ENCODE measurements around the gene PUSL1. TPM values are rescaled to one million over a fixed set of nuclear protein-coding genes. Genes with fewer than 3 reads are reported as not detected.

The PUSL1 gene
- total and polyA plus RNA-seq, 2 of the 13 experiments (the other 11 are each of a cell fraction or from before 2014, with no cell fraction given) = 8.3 to 22.2 TPM

DNA sequence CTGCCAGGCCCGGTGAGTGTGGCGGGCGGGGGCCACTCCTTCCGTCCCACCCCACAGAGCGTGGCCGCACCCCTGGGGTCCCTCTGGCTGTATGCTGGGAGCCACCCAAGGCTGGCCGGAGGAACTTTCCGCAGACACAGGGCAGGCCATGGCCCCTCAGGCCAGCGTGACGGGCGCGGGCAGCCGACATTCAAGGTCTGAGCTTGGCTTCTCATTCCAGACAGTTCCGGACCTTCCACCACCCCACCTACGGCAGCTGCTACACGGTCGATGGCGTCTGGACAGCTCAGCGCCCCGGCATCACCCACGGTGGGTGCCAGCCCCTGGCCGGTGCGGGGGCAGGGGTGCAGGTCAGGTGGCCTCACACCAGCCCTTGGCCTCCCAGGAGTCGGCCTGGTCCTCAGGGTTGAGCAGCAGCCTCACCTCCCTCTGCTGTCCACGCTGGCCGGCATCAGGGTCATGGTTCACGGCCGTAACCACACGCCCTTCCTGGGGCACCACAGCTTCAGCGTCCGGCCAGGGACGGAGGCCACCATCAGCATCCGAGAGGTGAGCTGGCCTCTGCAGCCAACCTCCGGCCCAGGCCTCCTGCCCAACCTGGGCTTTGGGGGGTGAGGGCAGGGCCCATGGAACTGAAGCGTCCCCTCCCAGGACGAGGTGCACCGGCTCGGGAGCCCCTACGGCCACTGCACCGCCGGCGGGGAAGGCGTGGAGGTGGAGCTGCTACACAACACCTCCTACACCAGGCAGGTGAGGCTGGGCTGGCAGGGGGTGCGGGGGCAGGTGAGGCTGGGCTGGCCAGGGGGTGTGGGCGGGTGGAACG lies 20.9 kb upstream of the PUSL1 start (continued):
- TF ChIP-seq ZNF558 (CRISPR knock-in tag; IDR thresholded peaks at IDR 0.05; ENCODE audit: borderline replicate concordance) = no peak
- TF ChIP-seq ZC3H13 (CRISPR knock-in tag; IDR thresholded peaks at IDR 0.05) = no peak
- TF ChIP-seq ZNF780A (CRISPR knock-in tag; IDR thresholded peaks at IDR 0.05) = no peak
- TF ChIP-seq SMAD1 (CRISPR knock-in tag; IDR thresholded peaks at IDR 0.05; ENCODE audit: borderline replicate concordance, low read depth) = no peak
- TF ChIP-seq CENPX (CRISPR knock-in tag; IDR thresholded peaks at IDR 0.05) = no peak
- TF ChIP-seq TCF7 (IDR thresholded peaks at IDR 0.05; ENCODE audit: low read depth) = no peak
- no peak for TF ChIP-seq ZNF256 (CRISPR knock-in tag; conservative IDR thresholded peaks at IDR 0.05)
- TF ChIP-seq, protein P1, sequence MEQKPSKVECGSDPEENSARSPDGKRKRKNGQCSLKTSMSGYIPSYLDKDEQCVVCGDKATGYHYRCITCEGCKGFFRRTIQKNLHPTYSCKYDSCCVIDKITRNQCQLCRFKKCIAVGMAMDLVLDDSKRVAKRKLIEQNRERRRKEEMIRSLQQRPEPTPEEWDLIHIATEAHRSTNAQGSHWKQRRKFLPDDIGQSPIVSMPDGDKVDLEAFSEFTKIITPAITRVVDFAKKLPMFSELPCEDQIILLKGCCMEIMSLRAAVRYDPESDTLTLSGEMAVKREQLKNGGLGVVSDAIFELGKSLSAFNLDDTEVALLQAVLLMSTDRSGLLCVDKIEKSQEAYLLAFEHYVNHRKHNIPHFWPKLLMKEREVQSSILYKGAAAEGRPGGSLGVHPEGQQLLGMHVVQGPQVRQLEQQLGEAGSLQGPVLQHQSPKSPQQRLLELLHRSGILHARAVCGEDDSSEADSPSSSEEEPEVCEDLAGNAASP (CRISPR knock-in tag; IDR thresholded peaks at IDR 0.05; ENCODE audit: borderline replicate concordance) = peak; percentile 29; the same call in 1 of the 2 replicates
- TF ChIP-seq ZNF615 (CRISPR knock-in tag; IDR thresholded peaks at IDR 0.05; ENCODE audit: borderline replicate concordance) = no peak
- TF ChIP-seq, protein P2, sequence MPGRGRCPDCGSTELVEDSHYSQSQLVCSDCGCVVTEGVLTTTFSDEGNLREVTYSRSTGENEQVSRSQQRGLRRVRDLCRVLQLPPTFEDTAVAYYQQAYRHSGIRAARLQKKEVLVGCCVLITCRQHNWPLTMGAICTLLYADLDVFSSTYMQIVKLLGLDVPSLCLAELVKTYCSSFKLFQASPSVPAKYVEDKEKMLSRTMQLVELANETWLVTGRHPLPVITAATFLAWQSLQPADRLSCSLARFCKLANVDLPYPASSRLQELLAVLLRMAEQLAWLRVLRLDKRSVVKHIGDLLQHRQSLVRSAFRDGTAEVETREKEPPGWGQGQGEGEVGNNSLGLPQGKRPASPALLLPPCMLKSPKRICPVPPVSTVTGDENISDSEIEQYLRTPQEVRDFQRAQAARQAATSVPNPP (CRISPR knock-in tag; IDR thresholded peaks at IDR 0.05) = no peak
- 0 out of 2 replicates have a peak, but pooled peaks have one; percentile 45 for TF ChIP-seq CAMTA2 (CRISPR knock-in tag; IDR thresholded peaks at IDR 0.05; ENCODE audit: borderline replicate concordance)
- TF ChIP-seq, protein P3, sequence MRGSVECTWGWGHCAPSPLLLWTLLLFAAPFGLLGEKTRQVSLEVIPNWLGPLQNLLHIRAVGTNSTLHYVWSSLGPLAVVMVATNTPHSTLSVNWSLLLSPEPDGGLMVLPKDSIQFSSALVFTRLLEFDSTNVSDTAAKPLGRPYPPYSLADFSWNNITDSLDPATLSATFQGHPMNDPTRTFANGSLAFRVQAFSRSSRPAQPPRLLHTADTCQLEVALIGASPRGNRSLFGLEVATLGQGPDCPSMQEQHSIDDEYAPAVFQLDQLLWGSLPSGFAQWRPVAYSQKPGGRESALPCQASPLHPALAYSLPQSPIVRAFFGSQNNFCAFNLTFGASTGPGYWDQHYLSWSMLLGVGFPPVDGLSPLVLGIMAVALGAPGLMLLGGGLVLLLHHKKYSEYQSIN (CRISPR knock-in tag; IDR thresholded peaks at IDR 0.05; ENCODE audit: borderline replicate concordance) = no peak
- no peak for TF ChIP-seq ZNF549 (CRISPR knock-in tag; IDR thresholded peaks at IDR 0.05)
- TF ChIP-seq LCORL (IDR thresholded peaks at IDR 0.05) = no peak
- peak; percentile 63; the same call in 1 of the 2 replicates for TF ChIP-seq LCORL (CRISPR knock-in tag; IDR thresholded peaks at IDR 0.05)
- no peak for TF ChIP-seq ZNF749 (CRISPR knock-in tag; IDR thresholded peaks at IDR 0.05; ENCODE audit: borderline replicate concordance)
- TF ChIP-seq SIX4 (CRISPR knock-in tag; IDR thresholded peaks at IDR 0.05) = no peak
- TF ChIP-seq, protein P4, sequence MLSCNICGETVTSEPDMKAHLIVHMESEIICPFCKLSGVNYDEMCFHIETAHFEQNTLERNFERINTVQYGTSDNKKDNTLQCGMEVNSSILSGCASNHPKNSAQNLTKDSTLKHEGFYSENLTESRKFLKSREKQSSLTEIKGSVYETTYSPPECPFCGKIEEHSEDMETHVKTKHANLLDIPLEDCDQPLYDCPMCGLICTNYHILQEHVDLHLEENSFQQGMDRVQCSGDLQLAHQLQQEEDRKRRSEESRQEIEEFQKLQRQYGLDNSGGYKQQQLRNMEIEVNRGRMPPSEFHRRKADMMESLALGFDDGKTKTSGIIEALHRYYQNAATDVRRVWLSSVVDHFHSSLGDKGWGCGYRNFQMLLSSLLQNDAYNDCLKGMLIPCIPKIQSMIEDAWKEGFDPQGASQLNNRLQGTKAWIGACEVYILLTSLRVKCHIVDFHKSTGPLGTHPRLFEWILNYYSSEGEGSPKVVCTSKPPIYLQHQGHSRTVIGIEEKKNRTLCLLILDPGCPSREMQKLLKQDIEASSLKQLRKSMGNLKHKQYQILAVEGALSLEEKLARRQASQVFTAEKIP (CRISPR knock-in tag; IDR thresholded peaks at IDR 0.05; ENCODE audit: borderline replicate concordance) = no peak
- TF ChIP-seq SIN3A (IDR thresholded peaks at IDR 0.05; ENCODE audit: borderline replicate concordance, low read depth, low read length) = no peak
- TF ChIP-seq, protein P5, sequence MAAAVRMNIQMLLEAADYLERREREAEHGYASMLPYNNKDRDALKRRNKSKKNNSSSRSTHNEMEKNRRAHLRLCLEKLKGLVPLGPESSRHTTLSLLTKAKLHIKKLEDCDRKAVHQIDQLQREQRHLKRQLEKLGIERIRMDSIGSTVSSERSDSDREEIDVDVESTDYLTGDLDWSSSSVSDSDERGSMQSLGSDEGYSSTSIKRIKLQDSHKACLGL (CRISPR knock-in tag; IDR thresholded peaks at IDR 0.05) = peak; percentile 69
- no peak for TF ChIP-seq PITX1 (CRISPR knock-in tag; IDR thresholded peaks at IDR 0.05)
- no peak for TF ChIP-seq RFX3 (CRISPR knock-in tag; IDR thresholded peaks at IDR 0.05)

Data from HepG2 (cell line).